ENCODE data around the gene DNAJC5.
A peak's percentile ranks its signal among the peaks of the same experiment; 100 is the strongest.

- no peak for TF ChIP-seq CTCF (IDR thresholded peaks at IDR 0.05 in 8 of 11, conservative IDR thresholded peaks at IDR 0.05 in 3 of 11)
- TF ChIP-seq POLR2A (IDR thresholded peaks at IDR 0.05) = no peak
- TF ChIP-seq POLR2AphosphoS5 (IDR thresholded peaks at IDR 0.05) = peak in 2 of 3 donors; percentile 63 to 71
Measured at GRCh38 chr20:63972312-63973159, 77.6 kb downstream of the DNAJC5 start.
